Measurements from ENCODE around the gene EPB41L4B. TPM values are rescaled to one million over a fixed set of nuclear protein-coding genes. Genes with fewer than 3 reads are reported as not detected.

The EPB41L4B gene
- total RNA-seq, 1 donor from 2014 or later = 4.7 TPM

GRCh38 chr9:109354190-109354589 is 33.3 kb upstream of the EPB41L4B start:
- no peak for DNase-seq (ENCODE audit: extremely low spot score in 2 of 2)
- TF ChIP-seq POLR2A (IDR thresholded peaks at IDR 0.05) (no peak), CTCF (IDR thresholded peaks at IDR 0.05) (no peak), POLR2AphosphoS5 (IDR thresholded peaks at IDR 0.05; ENCODE audit: insufficient read depth in 1 of 2, low read depth in 1 of 2) (no peak)
- Histone ChIP-seq H3K27ac (no peak overlapping the region), H3K9me3 (no peaks in the 10 kb centered on the region), H3K27me3 (no peaks in the 10 kb centered on the region), H3K36me3 (no peaks in the 10 kb centered on the region), H3K4me1 (no peaks in the 10 kb centered on the region), H3K4me3 (no peak overlapping the region)
- intact Hi-C loops (cut with DNase I) = no loop called here

- Histone ChIP-seq H3K4me3 (no peak overlapping the region), H3K27me3 (no peaks in the 10 kb centered on the region), H3K4me1 (no peaks in the 10 kb centered on the region), H3K27ac (no peak overlapping the region), H3K36me3 (no peaks in the 10 kb centered on the region), H3K9me3 (no peaks in the 10 kb centered on the region)
- TF ChIP-seq CTCF (IDR thresholded peaks at IDR 0.05) (no peak), POLR2AphosphoS5 (IDR thresholded peaks at IDR 0.05; ENCODE audit: insufficient read depth in 1 of 2, low read depth in 1 of 2) (no peak), POLR2A (IDR thresholded peaks at IDR 0.05) (no peak)
- intact Hi-C loops (cut with DNase I) = no loop called here
- no peak for DNase-seq (ENCODE audit: extremely low spot score in 2 of 2)
These were observed 30.2 kb upstream of the EPB41L4B start for GRCh38 chr9:109351032-109351431.

- H3K36me3 ChIP-seq = no peaks in the 10 kb centered on the region
- H3K27ac ChIP-seq = no peak overlapping the region
- no peaks in the 10 kb centered on the region for H3K4me1 ChIP-seq
- TF ChIP-seq POLR2AphosphoS5 (IDR thresholded peaks at IDR 0.05; ENCODE audit: insufficient read depth in 1 of 2, low read depth in 1 of 2) (no peak), CTCF (IDR thresholded peaks at IDR 0.05) (no peak), POLR2A (IDR thresholded peaks at IDR 0.05) (no peak)
- DNase-seq (ENCODE audit: extremely low spot score in 2 of 2) = no peak
- no peaks in the 10 kb centered on the region for H3K9me3 ChIP-seq
- H3K4me3 ChIP-seq = no peak overlapping the region
- intact Hi-C loops (cut with DNase I) = no loop called here
- no peaks in the 10 kb centered on the region for H3K27me3 ChIP-seq
These were observed 28.6 kb upstream of the EPB41L4B start for GRCh38 chr9:109349421-109349846.

GRCh38 chr9:109346904-109347303 is 26.0 kb upstream of the EPB41L4B start:
- TF ChIP-seq CTCF (IDR thresholded peaks at IDR 0.05) (no peak), POLR2AphosphoS5 (IDR thresholded peaks at IDR 0.05; ENCODE audit: insufficient read depth in 1 of 2, low read depth in 1 of 2) (no peak), POLR2A (IDR thresholded peaks at IDR 0.05) (no peak)
- Histone ChIP-seq H3K27ac (no peak overlapping the region), H3K36me3 (no peaks in the 10 kb centered on the region), H3K4me3 (no peak overlapping the region), H3K27me3 (no peaks in the 10 kb centered on the region), H3K9me3 (no peaks in the 10 kb centered on the region), H3K4me1 (no peaks in the 10 kb centered on the region)
- no peak for DNase-seq (ENCODE audit: extremely low spot score in 2 of 2)
- intact Hi-C loops (cut with DNase I) = no loop called here

- no peaks in the 10 kb centered on the region for H3K36me3 ChIP-seq
- TF ChIP-seq CTCF (IDR thresholded peaks at IDR 0.05) (no peak), POLR2AphosphoS5 (IDR thresholded peaks at IDR 0.05; ENCODE audit: insufficient read depth in 1 of 2, low read depth in 1 of 2) (no peak), POLR2A (IDR thresholded peaks at IDR 0.05) (no peak)
- no peak overlapping the region for H3K4me3 ChIP-seq
- DNase-seq (ENCODE audit: extremely low spot score in 2 of 2) = no peak
- no peak overlapping the region for H3K27ac ChIP-seq
- intact Hi-C loops (cut with DNase I) = no loop called here
- H3K4me1 ChIP-seq = no peaks in the 10 kb centered on the region
- H3K27me3 ChIP-seq = no peaks in the 10 kb centered on the region
- no peaks in the 10 kb centered on the region for H3K9me3 ChIP-seq
These were observed 24.0 kb upstream of the EPB41L4B start for GRCh38 chr9:109344866-109345265.
